Activated naive CD8-positive, alpha-beta T cell treated with anti-CD3 and anti-CD28 coated beads, Interleukin-2, amount 50 U/mL, for 16 hours (primary cell): ENCODE measurements around the gene C10orf90.

Experiments
- DNase-seq: peaks from one replicate; pipeline ENCODE4 v3.0.0-alpha.2; 2020; ENCODE audit warnings: low read depth, low spot score

C10orf90 gene, protein sequence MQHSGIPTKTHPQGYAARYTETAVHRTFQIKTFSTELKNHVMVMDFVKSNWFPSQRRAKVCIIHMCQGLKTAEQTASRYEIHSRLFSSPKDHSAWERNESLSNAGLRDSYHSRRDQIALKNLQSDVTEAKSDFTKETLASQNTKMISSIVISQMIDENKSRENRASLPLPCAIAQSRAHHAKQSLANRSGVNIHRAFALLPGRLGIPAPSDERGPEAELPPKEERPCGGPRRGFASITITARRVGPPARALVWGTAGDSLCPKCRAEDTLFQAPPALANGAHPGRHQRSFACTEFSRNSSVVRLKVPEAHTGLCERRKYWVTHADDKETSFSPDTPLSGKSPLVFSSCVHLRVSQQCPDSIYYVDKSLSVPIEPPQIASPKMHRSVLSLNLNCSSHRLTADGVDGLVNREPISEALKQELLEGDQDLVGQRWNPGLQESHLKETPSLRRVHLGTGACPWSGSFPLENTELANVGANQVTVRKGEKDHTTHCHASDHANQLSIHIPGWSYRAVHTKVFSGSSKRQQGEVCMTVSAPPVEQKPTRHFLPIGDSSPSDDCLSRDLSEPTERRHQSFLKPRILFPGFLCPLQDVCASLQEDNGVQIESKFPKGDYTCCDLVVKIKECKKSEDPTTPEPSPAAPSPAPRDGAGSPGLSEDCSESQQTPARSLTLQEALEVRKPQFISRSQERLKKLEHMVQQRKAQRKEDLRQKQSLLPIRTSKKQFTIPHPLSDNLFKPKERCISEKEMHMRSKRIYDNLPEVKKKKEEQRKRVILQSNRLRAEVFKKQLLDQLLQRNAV

DNA sequence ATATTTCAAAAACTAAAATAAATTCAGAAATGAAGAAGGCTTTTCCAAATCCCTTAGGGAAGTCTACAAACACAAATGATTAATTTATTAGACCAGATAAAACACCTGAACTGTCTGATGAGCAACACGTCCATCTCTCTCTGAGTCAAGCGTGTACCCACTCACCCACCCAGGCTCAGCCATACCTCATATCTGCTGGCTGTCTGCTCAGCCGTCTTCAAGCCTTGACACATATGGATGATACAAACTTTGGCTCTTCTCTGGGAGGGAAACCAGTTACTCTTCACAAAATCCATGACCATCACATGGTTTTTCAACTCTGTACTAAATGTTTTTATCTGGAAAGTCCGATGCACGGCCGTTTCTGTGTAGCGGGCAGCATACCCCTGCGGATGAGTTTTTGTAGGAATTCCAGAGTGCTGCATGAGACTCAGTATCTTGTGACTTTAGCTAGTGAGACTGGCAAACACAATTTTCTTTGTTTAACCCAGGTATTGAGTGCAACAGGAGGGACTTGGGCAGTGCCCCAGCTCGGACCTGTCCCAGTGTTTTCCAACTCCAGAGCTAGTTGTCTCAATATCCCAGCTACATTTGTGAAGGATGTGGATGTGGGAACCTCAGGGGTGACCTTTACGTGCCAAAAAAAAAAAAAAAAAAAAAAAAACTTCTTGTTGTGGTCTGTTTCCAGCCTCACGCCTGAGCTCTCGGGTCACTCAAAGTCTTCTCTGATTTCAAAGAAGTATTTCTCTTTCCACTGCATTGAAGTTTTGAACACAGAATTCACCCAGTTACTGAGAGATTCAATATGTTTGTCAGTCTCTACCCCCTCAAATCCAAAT is at the start of gene C10orf90:
Gene C10orf90, minus strand, starts transcription at position 638 of the 839 bp plus-strand sequence. Its CDS starts 213 bp downstream, at position 425.
- DNase-seq: no peak

DNA sequence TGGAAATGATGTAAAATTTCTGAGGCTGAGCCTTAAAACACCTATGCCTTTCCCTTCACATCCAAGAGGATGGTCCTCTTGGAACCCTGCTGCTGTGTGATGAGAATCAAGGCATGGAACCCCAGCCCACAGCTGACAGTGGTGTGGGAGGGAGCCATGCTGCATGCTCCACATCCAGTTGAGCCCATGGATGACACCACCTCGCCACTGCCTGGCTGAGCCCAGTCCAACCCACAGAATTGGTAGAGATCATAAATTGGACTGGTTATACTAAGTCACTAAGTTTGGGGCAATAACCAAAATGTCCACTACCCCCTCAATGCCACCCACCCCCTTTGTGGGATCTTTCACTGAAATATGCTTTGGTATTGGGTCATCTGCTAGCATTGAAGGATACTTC is 45.9 kb upstream of the C10orf90 start:
- DNase-seq: no peak

DNA sequence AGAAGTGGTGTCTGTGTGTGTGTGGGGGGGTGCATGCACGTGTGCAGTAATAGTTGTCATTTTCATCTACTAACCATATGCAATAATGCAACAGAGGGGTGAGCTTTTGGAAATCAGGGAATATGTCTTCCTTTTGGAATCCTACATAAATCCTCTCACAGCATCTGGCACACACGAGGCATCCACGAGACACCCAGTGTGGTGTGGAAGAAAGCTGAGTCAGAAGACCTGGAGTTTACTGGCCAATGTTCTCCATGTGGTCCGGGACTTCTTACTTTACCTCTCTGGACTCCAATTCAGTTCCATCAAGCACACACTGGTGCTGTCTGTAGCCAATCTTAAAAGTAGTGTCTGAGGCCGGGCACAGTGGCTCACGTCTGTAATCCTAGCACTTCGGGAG is 43.1 kb upstream of the C10orf90 start:
- no peak for DNase-seq

DNA sequence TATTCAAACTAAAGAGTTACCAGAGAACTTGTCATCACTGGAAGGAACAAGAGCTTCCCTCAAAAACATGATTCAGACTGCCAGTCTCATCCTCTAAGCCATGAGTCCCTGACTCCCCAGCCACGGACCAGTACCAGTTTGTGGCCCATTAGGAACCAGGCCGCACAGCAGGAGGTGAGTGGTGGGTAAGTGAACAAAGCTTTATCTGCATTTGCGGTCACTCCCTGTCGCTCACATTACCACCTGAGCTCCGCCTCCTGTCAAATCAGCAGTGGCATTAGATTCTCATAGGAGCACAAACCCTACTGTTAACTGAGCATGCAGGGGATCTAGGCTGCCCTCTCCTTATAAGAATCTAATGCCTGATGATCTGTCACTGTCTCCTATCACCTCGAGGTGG is 42.2 kb upstream of the C10orf90 start:
- no peak for DNase-seq

DNA sequence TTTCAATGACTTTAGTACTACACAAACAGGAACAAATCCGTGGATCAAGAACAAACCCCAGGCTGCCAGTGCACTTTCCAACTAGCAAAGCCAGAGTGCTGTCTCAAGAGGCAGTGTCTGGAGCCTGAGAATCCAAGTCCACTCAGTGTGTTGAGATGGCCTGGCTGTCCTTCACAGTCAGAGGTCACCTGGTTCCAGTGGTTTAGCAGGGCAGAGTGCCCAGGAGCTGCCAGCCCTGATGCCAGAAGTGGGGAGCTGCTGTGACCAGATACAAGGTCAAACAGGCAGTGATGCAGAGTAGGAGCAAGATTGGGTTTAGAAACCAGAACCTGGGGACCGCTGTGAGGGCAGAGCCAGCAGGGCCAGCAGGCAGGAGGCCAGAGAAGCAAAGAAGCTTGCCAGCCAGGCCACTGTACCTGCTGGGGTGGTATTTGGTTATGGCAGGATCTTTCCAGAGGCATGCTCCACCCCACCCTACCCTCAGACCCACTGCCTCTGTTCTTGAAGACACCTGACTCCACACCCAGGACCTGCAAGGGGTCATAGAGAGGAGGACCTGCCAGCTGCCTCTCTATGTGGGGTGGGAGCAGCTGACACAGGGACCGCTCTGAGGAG is 35.6 kb upstream of the C10orf90 start:
- no peak for DNase-seq

DNA sequence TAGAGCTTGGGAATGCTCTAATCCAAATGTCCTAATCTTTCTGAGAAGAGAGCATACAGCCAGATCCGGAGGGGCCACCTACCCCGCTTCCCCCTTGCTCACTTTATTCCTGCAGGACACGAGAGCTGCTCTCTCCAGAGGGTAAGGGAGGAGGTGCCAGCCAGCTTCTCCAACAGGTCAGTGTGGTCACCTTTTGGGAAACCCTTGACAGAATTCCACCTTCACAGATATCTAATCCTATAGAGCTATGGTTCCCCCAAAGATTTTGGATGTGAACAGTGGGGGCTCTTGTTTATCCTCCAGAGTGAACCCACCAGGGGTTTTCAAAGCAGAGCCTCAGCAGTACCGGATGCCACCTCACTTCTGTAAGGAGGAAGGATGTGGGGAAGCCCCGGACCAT is 34.6 kb upstream of the C10orf90 start:
- DNase-seq: no peak

DNA sequence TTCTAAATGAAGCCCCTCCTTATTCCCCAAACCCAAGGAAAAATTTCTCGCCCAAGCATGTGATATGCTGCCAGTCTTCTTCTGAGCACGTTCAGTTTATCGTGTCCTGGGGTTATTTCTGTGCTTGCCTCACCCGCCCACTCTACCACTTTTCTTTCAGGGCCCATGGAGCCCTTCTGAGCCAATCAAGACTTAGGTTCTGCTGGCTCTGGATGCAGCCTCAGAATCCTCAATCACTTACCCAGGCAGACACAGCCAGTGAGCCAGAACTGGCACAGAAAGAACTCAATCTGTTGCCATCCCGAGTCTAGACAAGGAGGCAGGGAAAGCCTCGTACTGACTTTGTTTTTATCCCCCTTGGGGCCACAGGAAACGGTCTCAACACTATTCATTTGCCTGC is 34.2 kb upstream of the C10orf90 start:
- no peak for DNase-seq

DNA sequence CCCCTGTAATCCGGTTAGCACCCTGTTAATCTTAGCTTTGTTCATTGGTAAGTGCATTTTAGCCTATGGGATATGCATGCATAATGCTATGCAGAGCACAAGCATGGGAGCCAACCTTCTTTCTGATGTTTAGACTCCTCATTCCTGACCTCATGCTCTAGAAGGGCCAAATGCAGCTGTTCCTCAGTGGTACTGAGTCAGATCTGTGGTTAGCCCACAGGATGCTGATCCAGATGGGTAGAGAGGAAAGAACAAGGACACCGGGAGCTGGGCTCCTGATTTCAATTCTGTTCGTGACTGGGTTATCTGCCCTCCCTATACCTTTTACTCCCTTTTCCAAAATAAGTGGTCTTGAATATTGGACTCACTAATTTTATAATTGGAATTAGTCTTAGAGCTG is 31.7 kb upstream of the C10orf90 start:
- no peak for DNase-seq

DNA sequence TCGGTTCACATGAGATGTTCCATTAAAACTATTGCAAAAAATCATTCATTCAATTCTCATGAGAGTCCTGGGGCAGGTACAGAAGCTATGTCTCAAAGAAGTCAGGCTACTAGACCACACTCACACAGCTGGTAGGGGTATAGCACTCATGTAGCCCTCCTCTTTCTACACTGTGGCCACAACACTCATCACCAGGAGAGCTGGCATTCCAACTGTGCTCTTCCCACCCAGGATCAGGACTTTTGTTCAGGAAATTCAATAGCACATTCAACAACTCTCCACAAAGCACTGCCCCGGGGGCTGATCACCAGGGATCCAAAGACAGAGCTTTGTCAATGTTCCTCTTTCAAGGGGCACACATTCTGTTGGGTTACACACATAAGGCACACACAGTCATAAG is 31.0 kb upstream of the C10orf90 start:
- no peak for DNase-seq

DNA sequence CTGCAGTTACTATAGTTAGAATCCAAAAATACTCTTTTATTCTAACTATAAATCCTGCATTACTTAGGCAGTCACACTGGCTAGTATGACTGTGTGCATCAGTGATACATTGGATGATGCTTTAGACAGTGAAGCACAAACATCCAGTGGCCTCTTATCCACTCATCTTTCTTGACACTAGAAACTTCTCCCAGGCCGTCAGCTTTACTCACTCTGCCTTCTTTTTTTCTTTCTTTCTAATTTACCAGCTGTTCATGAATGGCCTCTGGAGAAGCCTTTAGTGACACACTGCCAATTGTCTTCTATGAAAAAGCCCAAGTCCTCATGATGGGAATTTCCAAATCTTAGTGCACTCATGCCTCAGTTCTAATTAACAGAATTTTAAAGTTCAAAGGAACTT is 26.2 kb upstream of the C10orf90 start:
- no peak for DNase-seq

DNA sequence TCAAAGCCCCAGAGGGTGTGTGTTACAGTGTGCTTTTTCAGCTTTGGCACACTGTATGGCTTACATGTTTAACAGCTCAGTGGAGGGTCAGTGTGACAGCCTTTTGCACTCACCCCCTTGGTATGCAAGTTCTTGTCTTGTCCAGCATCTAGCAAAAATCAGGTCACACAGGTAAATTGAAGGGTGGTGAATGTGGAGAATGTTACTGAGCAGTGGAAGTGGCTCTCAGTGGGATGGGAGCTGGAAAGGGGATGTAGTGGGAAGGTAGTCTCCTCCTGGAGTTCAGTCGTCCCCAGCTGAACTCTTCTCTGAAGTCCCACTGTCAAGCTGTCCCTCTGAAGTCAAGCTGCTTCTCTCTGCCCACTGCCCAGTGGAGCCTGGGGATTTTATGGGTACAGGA is 21.0 kb upstream of the C10orf90 start:
- DNase-seq: no peak

DNA sequence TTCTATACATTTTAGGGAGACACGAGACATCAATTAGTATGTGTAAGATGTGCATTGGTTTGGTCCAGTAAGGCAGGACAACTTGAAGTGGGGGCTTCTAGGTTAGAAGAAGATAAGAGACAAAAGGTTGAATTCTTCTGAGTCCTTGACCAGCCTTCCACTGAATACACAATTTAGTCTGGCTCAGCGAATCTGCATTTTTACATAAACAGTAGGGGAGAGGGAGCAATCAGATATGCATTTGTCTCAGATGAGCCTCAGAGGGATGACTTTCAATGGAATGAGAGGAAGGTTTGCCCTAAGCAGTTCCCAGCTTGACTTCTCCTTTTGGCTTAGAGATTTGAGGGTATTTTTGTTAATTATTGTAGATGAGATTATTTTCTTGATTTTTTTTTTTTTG is 20.0 kb upstream of the C10orf90 start:
- DNase-seq: no peak

DNA sequence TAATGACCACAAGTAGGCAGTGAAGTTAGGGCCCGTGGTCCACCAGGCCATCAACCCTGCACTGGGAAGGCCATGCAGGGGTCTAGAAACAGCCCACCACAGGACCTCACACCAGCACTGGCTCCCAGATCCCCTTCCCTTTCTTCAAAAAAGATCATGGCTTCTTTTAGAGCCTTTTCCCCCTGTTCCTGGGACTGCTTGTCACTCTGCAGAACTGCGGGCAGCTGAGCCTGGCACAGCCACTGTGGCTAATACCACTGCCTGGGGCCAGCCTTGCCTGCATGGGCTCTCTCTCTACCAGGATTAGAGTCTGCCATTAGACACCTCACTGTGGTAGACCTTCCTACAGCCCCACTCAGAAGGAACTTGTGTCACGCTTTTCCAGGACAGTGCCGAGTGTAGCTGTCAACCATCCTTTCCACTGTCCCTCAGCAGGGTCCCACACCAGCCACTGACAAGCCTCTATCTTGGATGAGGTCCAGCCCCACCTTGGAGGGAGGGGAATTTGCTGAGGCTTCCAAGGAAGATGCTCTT is 19.0 kb upstream of the C10orf90 start:
- DNase-seq: no peak

DNA sequence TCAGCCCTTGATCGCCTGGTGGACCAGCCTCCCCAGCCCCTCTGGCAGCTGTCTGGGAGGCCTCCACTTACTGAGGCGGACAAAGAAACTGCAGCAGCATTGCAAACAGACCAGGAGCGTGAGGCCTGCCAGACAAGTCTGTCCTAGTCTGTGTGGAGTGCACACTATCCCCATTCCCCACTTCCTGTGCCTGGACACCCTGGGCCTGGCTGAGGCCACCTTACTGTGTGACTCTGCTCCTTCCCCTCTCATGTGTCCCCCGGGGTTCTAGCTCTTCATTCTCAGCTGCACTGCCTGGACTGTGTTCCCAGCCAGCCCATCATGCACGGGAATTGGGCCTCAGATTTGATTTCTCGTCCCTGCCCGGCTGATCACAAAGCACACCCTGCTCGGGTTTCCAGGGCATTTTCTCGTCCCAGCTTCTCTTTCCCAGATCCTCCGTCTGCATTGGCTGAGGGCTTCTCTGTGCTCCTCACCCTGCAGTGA is 16.7 kb upstream of the C10orf90 start:
- DNase-seq: no peak

DNA sequence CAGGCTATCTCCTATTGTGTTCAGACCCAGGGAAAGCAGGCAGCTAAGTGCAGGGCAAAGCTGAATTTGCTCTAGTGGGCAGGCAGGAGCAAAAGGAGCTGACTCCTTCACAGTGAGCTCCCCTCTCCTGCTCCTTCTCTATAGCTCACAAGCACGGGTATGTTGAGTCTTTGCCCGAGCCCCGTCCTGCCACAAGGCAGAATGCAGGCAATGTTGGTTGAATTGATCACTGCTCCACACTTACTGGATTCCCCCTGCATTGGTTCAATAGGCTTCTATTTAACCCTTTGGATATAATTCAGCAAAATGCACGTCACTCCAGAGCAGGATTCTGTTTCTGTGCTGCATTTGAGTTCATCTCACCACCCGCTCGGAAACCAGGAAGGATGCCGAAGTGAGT is 16.2 kb upstream of the C10orf90 start:
- DNase-seq: no peak

DNA sequence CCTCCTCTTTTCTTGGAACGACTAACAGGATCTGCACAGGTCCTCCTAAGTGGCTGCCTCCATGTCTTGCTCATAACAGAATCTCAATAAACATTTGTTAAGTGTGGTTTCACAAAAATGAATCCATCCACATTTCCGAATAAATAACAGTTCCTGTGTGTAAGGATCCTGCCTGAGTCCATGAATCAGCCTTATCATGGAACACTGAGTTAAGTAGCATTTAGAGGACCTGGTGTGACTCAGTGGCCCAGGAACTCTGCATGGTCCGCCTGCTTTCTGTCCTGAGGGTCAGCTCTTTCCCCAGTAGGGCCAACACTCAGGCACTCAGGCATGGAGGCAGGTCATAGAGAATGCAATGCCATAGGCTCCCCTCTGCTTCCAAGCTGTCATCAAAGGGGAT is 15.8 kb upstream of the C10orf90 start:
- no peak for DNase-seq

DNA sequence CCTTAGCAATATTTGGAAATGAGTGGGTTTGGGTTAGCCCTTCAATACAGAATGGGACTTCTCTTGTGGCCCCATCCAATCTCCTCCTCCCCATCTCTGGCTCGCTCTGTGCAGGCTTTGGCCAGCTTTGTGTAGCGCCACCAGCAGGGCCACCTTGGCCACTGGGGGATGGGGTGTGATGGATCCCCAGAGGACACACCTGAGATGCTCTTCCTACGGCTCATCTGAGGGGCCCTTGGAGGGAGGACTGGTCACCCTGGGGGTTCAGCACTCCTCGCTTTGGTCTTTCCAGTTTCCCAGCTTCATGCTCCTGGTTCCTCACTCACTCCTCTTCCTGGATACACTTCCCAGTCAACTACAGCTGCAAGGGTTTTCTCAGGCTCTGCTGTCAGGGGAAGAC is 15.3 kb upstream of the C10orf90 start:
- no peak for DNase-seq

DNA sequence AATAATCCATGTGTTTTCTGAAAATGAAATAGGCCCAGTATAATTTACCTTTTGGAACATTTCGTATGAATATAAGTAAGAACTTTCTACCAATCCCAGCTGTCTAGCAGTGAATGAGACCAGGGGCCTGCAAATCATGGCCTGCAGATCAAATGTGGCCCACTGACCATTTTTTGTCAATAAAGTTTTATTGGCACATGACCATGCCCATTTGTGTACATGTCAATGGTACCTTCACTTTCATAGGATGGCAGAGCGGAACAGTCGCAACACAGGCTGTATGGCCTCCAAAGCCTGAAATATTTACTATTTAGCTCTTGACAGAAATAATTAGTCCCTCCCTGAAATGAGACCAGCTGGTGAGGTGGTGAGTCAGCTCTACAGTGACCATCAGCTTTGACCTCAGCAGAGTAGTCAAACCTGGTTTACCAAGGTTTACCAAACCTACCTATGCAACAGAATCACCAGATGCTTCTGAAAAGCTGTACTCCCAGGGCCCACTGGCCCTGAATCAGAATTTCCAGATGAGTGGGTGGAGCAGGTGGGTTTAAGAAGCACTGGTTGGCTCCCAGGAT is 13.8 kb upstream of the C10orf90 start:
- DNase-seq: no peak

DNA sequence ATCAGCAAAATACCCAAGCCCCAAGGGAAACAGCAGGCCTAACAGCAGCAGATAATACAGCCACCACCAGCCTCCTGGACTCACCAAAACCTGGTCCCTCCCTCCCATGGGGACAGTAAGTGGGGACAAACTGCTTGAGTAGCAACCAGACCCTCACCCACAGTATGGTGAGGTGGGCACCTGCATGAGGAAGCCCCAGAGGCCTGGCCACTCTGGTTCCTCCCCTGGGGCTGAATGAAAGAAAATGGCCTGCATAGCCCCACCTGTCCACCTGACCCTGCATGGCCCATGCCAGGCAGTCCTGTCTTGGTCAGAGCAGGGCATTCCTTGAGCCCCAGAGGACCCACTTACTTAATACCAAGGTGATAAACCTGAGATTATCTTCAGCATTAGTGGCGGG is 13.0 kb upstream of the C10orf90 start:
- DNase-seq: no peak

DNA sequence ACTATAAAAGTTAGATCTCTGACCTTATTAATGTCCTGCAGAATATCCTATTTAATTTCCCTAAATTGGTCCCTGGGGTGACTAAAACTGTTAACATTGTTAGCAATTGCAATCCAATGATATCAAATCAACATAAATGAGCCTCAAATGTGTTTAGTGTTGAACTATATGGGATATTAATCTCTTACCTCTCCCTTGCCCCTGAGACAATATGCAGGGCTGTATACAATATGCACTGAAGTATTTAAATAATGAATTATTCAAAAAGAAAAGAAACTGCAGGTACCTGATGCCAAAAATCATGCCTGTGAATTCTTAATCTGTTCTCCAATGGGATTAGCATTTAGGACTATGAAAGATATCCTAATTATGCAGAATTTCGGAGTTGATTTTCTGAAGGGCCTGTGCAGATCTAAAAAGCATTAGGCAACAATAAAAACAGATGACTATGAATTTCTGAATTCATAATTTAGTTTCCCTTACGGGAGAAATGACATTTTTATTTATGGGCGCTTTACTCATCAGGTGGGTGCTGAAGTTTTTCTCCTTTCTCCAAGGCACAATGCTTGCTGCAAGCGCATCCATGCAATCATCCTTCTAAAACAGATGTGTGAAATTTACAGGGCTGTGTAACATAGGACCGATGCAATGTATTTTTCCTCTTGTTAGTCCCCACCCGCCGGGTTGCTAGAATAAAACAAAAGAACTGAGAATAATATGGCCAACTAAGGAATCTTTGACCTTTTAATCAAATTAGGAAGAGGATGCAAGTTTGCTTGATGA is 5.4 kb upstream of the C10orf90 start:
- DNase-seq: no peak
